ENCODE data around the gene PRSS12. TPM values are rescaled to one million over a fixed set of nuclear protein-coding genes. Genes with fewer than 3 reads are reported as not detected.
"Not testable (repeated sequence)": the region's sequence is repeated elsewhere in the genome, so short reads cannot be mapped to it uniquely, and the experiment has no call there.

PRSS12 gene
- polyA plus RNA-seq, 2 donors, result 1.3 to 4.1 TPM

- WGBS, 2 donors, result 80 to 86% methylated on average over 6 of the region's 6 CpGs
- no peak overlapping the region for H3K27ac ChIP-seq (ENCODE audit: low read depth in 2 of 2, low read length in 1 of 2)
- no peak overlapping the region for H3K4me3 ChIP-seq (ENCODE audit: low read depth in 1 of 2, low read length in 2 of 2)
- H3K9me3 ChIP-seq (ENCODE audit: control insufficient read depth in 2 of 2, insufficient read depth in 1 of 2, low read depth in 1 of 2, low read length in 1 of 2), result no peaks in the 10 kb centered on the region
- no peaks in the 10 kb centered on the region for H3K36me3 ChIP-seq (ENCODE audit: control insufficient read depth in 2 of 2, insufficient read depth in 2 of 2, low read length in 1 of 2)
- H3K27me3 ChIP-seq (ENCODE audit: control insufficient read depth in 1 of 2, insufficient read depth in 2 of 2, low read length in 2 of 2), result no peaks in the 10 kb centered on the region
- peaks cover 0 to 3% of the 10 kb centered on the region in 2 donors for H3K4me1 ChIP-seq (ENCODE audit: control insufficient read depth in 2 of 2, insufficient read depth in 2 of 2, low read length in 1 of 2)
Observed at GRCh38 chr4:118313098-118313497, 39.7 kb downstream of the PRSS12 start.

GRCh38 chr4:118308306-118309030, 44.3 kb downstream of the PRSS12 start:
- H3K36me3 ChIP-seq (ENCODE audit: control insufficient read depth in 2 of 2, insufficient read depth in 2 of 2, low read length in 1 of 2), result no peaks in the 10 kb centered on the region
- no peaks in the 10 kb centered on the region for H3K27me3 ChIP-seq (ENCODE audit: control insufficient read depth in 1 of 2, insufficient read depth in 2 of 2, low read length in 2 of 2)
- no peaks in the 10 kb centered on the region for H3K9me3 ChIP-seq (ENCODE audit: control insufficient read depth in 2 of 2, insufficient read depth in 1 of 2, low read depth in 1 of 2, low read length in 1 of 2)
- WGBS, 2 donors, result 73 to 78% methylated on average over 4 of the region's 4 CpGs
- no peak overlapping the region for H3K4me3 ChIP-seq (ENCODE audit: low read depth in 1 of 2, low read length in 2 of 2)
- H3K27ac ChIP-seq (ENCODE audit: low read depth in 2 of 2, low read length in 1 of 2), result no peak overlapping the region
- peaks cover 0 to 3% of the 10 kb centered on the region in 2 donors for H3K4me1 ChIP-seq (ENCODE audit: control insufficient read depth in 2 of 2, insufficient read depth in 2 of 2, low read length in 1 of 2)

DNA sequence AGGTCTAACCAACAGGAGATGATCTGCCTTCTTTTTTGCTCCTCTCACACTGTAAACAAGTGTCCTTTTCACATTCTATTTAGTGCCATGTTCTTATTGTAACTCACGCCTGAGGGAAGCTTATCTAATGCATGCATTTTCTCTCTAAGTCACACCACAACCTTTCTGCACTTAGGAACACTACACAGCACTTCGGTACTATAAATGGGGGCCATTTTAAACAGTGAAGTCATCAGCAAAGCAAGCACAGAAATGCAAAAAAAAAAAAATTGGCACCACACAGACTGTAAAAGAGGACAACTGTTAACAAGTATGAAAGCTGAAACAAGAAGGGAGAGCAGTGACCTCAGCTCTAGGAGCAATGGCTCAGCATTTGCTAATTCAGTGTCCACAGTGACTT, 45.2 kb downstream of the PRSS12 start:
- Histone ChIP-seq H3K4me1 (ENCODE audit: control insufficient read depth in 2 of 2, insufficient read depth in 2 of 2, low read length in 1 of 2) (no peaks in the 10 kb centered on the region), H3K4me3 (ENCODE audit: low read depth in 1 of 2, low read length in 2 of 2) (no peak overlapping the region), H3K36me3 (ENCODE audit: control insufficient read depth in 2 of 2, insufficient read depth in 2 of 2, low read length in 1 of 2) (no peaks in the 10 kb centered on the region), H3K27me3 (ENCODE audit: control insufficient read depth in 1 of 2, insufficient read depth in 2 of 2, low read length in 2 of 2) (no peaks in the 10 kb centered on the region), H3K27ac (ENCODE audit: low read depth in 2 of 2, low read length in 1 of 2) (no peak overlapping the region), H3K9me3 (ENCODE audit: control insufficient read depth in 2 of 2, insufficient read depth in 1 of 2, low read depth in 1 of 2, low read length in 1 of 2) (no peaks in the 10 kb centered on the region)
- WGBS, 2 donors, result 59 to 70% methylated on average over 2 of the region's 2 CpGs

- H3K36me3 ChIP-seq (ENCODE audit: control insufficient read depth in 2 of 2, insufficient read depth in 2 of 2, low read length in 1 of 2); H3K27ac ChIP-seq (ENCODE audit: low read depth in 2 of 2, low read length in 1 of 2); H3K4me3 ChIP-seq (ENCODE audit: low read depth in 1 of 2, low read length in 2 of 2); H3K27me3 ChIP-seq (ENCODE audit: control insufficient read depth in 1 of 2, insufficient read depth in 2 of 2, low read length in 2 of 2); H3K9me3 ChIP-seq (ENCODE audit: control insufficient read depth in 2 of 2, insufficient read depth in 1 of 2, low read depth in 1 of 2, low read length in 1 of 2); H3K4me1 ChIP-seq (ENCODE audit: control insufficient read depth in 2 of 2, insufficient read depth in 2 of 2, low read length in 1 of 2): not testable (repeated sequence)
- 94 to 99% methylated on average over 6 of the region's 6 CpGs for WGBS, 2 donors
Observed at GRCh38 chr4:118299619-118300018, 53.2 kb downstream of the PRSS12 start.

DNA sequence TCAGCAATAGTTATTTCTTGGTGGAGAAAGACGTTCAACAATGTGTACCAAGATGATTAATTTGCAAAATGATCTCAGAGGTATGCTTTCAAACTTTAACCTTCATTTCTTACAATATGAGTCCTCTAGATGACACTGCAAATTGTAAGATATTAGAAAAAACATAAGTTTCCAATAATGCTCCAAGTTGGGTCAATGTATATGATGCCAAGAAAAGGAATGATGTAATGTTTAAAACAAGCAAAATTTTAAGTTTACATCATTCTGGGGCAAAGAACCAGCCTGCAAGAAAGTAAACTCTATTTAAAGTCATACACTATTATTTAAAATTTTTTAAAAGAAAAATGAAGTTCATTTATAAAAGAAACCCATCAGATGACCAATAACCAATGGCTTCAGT, 56.1 kb downstream of the PRSS12 start:
- no peaks in the 10 kb centered on the region for H3K27me3 ChIP-seq (ENCODE audit: control insufficient read depth in 1 of 2, insufficient read depth in 2 of 2, low read length in 2 of 2)
- no peak overlapping the region for H3K4me3 ChIP-seq (ENCODE audit: low read depth in 1 of 2, low read length in 2 of 2)
- H3K36me3 ChIP-seq (ENCODE audit: control insufficient read depth in 2 of 2, insufficient read depth in 2 of 2, low read length in 1 of 2), result no peaks in the 10 kb centered on the region
- H3K4me1 ChIP-seq (ENCODE audit: control insufficient read depth in 2 of 2, insufficient read depth in 2 of 2, low read length in 1 of 2), result no peaks in the 10 kb centered on the region
- H3K27ac ChIP-seq (ENCODE audit: low read depth in 2 of 2, low read length in 1 of 2), result no peak overlapping the region
- WGBS, 2 donors, result 40 to 65% methylated on average over 1 of the region's 1 CpG
- H3K9me3 ChIP-seq (ENCODE audit: control insufficient read depth in 2 of 2, insufficient read depth in 1 of 2, low read depth in 1 of 2, low read length in 1 of 2), result no peaks in the 10 kb centered on the region

DNA sequence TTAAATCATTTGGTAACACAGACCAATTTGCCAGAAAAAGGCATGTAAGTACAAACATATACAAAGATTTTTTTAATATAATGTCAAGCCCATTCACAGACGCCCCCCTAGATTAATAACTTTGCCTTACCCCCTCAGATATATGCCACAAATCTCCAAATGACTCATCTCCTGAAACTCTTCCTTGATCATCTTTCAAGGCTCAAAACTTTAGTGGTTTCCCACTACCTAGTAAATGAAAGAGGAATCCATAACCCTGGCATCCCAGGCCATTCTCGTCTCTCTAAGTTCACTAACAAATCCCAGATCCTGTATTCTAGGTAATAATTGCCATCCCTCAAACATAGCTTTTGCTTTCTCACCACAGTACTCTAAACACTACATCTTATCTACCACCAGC, 61.9 kb downstream of the PRSS12 start:
- H3K27ac ChIP-seq (ENCODE audit: low read depth in 2 of 2, low read length in 1 of 2), result no peak overlapping the region
- 70 to 76% methylated on average over 2 of the region's 2 CpGs for WGBS, 2 donors

GRCh38 chr4:118289794-118290193, 63.0 kb downstream of the PRSS12 start:
- 24 to 38% methylated on average over 1 of the region's 1 CpG for WGBS, 2 donors
- no peaks in the 10 kb centered on the region for H3K9me3 ChIP-seq (ENCODE audit: control insufficient read depth in 2 of 2, insufficient read depth in 1 of 2, low read depth in 1 of 2, low read length in 1 of 2)

More for the DNA sequence above, 61.9 kb downstream of the PRSS12 start:
- Histone ChIP-seq H3K36me3 (ENCODE audit: control insufficient read depth in 2 of 2, insufficient read depth in 2 of 2, low read length in 1 of 2) (no peaks in the 10 kb centered on the region), H3K27me3 (ENCODE audit: control insufficient read depth in 1 of 2, insufficient read depth in 2 of 2, low read length in 2 of 2) (no peaks in the 10 kb centered on the region), H3K4me3 (ENCODE audit: low read depth in 1 of 2, low read length in 2 of 2) (no peak overlapping the region), H3K4me1 (ENCODE audit: control insufficient read depth in 2 of 2, insufficient read depth in 2 of 2, low read length in 1 of 2) (no peaks in the 10 kb centered on the region), H3K9me3 (ENCODE audit: control insufficient read depth in 2 of 2, insufficient read depth in 1 of 2, low read depth in 1 of 2, low read length in 1 of 2) (no peaks in the 10 kb centered on the region)

DNA sequence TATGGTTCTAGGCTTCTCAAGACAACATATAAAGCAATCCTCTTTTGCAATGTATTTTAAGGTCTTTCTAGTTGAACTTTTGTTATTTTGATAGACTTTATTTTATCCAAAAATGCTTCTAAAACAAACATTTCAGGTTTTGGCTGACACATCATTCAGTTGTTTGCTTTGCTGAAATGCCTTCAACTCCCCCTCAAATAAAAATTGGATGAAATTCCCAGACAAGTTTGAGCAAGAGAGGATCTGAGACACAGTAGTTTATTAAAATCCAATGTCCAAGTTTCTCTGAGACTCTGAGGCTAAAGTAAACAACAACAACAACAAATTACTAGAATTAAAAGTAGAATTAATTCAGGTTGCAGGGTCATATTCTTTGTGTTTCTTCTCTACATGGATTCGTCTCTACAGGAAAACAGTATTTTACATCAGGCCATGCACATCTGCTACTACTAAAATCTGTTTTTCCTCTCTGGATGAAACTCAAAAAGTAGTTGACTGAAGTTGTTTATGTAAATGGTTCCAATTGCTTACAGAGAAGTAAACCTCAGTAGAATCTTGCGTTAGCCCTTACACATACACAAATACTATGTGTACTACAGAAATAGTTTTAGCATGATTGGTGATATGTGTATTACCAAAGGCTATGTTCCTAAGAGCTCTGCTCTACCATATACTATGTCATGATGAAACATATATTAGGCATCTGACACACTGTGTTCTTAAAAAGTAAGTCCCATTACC, 64.9 kb downstream of the PRSS12 start:
- Histone ChIP-seq H3K27me3 (ENCODE audit: control insufficient read depth in 1 of 2, insufficient read depth in 2 of 2, low read length in 2 of 2) (no peaks in the 10 kb centered on the region), H3K36me3 (ENCODE audit: control insufficient read depth in 2 of 2, insufficient read depth in 2 of 2, low read length in 1 of 2) (no peaks in the 10 kb centered on the region), H3K9me3 (ENCODE audit: control insufficient read depth in 2 of 2, insufficient read depth in 1 of 2, low read depth in 1 of 2, low read length in 1 of 2) (no peaks in the 10 kb centered on the region), H3K27ac (ENCODE audit: low read depth in 2 of 2, low read length in 1 of 2) (no peak overlapping the region), H3K4me1 (ENCODE audit: control insufficient read depth in 2 of 2, insufficient read depth in 2 of 2, low read length in 1 of 2) (no peaks in the 10 kb centered on the region), H3K4me3 (ENCODE audit: low read depth in 1 of 2, low read length in 2 of 2) (no peak overlapping the region)
- WGBS, 2 donors, result 53 to 70% methylated on average over 2 of the region's 2 CpGs

More at GRCh38 chr4:118289794-118290193, 63.0 kb downstream of the PRSS12 start:
- Histone ChIP-seq H3K27ac (ENCODE audit: low read depth in 2 of 2, low read length in 1 of 2) (no peak overlapping the region), H3K27me3 (ENCODE audit: control insufficient read depth in 1 of 2, insufficient read depth in 2 of 2, low read length in 2 of 2) (no peaks in the 10 kb centered on the region), H3K4me3 (ENCODE audit: low read depth in 1 of 2, low read length in 2 of 2) (no peak overlapping the region), H3K4me1 (ENCODE audit: control insufficient read depth in 2 of 2, insufficient read depth in 2 of 2, low read length in 1 of 2) (no peaks in the 10 kb centered on the region), H3K36me3 (ENCODE audit: control insufficient read depth in 2 of 2, insufficient read depth in 2 of 2, low read length in 1 of 2) (no peaks in the 10 kb centered on the region)

- no peak overlapping the region for H3K27ac ChIP-seq (ENCODE audit: low read depth in 2 of 2, low read length in 1 of 2)
- no peaks in the 10 kb centered on the region for H3K27me3 ChIP-seq (ENCODE audit: control insufficient read depth in 1 of 2, insufficient read depth in 2 of 2, low read length in 2 of 2)
- H3K4me1 ChIP-seq (ENCODE audit: control insufficient read depth in 2 of 2, insufficient read depth in 2 of 2, low read length in 1 of 2), result no peaks in the 10 kb centered on the region
- 61 to 65% methylated on average over 3 of the region's 3 CpGs for WGBS, 2 donors
- H3K36me3 ChIP-seq (ENCODE audit: control insufficient read depth in 2 of 2, insufficient read depth in 2 of 2, low read length in 1 of 2), result no peaks in the 10 kb centered on the region
- no peak overlapping the region for H3K4me3 ChIP-seq (ENCODE audit: low read depth in 1 of 2, low read length in 2 of 2)
- H3K9me3 ChIP-seq (ENCODE audit: control insufficient read depth in 2 of 2, insufficient read depth in 1 of 2, low read depth in 1 of 2, low read length in 1 of 2), result no peaks in the 10 kb centered on the region
Observed at GRCh38 chr4:118286685-118287084, 66.1 kb downstream of the PRSS12 start.

GRCh38 chr4:118285931-118286330, 66.9 kb downstream of the PRSS12 start:
- Histone ChIP-seq H3K27ac (ENCODE audit: low read depth in 2 of 2, low read length in 1 of 2) (peak overlapping the region; percentile 37 to 40), H3K36me3 (ENCODE audit: control insufficient read depth in 2 of 2, insufficient read depth in 2 of 2, low read length in 1 of 2) (no peaks in the 10 kb centered on the region), H3K4me3 (ENCODE audit: low read depth in 1 of 2, low read length in 2 of 2) (no peak overlapping the region), H3K4me1 (ENCODE audit: control insufficient read depth in 2 of 2, insufficient read depth in 2 of 2, low read length in 1 of 2) (no peaks in the 10 kb centered on the region), H3K27me3 (ENCODE audit: control insufficient read depth in 1 of 2, insufficient read depth in 2 of 2, low read length in 2 of 2) (no peaks in the 10 kb centered on the region), H3K9me3 (ENCODE audit: control insufficient read depth in 2 of 2, insufficient read depth in 1 of 2, low read depth in 1 of 2, low read length in 1 of 2) (no peaks in the 10 kb centered on the region)
- 55 to 71% methylated on average over 4 of the region's 4 CpGs for WGBS, 2 donors

All from esophagus (tissue), 2 donors.